ACC112 (cell line): Measurements from ENCODE around the gene NBPF1.
"Not testable (repeated sequence)": the region's sequence is repeated elsewhere in the genome, so short reads cannot be mapped to it uniquely, and the experiment has no call there.

Experiments used
- H2AFZ ChIP-seq: fragments of 200-600 bp; sonication (generic); one replicate; pipeline ENCODE4 v1.6.0; 2017; ENCODE audit warnings: antibody characterized with exemption, low read length; ENCODE audit not compliant: unreplicated experiment
- H3K27ac ChIP-seq: fragments of 200-600 bp; sonication (generic); 2 replicates; pipeline ENCODE4 v1.5.1; 2014; ENCODE audit warnings: low read depth, mild to moderate bottlenecking, antibody characterized with exemption, low read length, moderate library complexity
- H3K27me3 ChIP-seq: fragments of 200-600 bp; sonication (generic); 2 replicates; pipeline ENCODE4 v1.6.1; 2014; ENCODE audit warnings: mild to moderate bottlenecking, antibody characterized with exemption, low read length, moderate library complexity, mixed read lengths; ENCODE audit not compliant: insufficient read depth
- H3K36me3 ChIP-seq: fragments of 200-600 bp; sonication (generic); 2 replicates; pipeline ENCODE4 v1.6.1; 2016; ENCODE audit warnings: mild to moderate bottlenecking, antibody characterized with exemption, low read length, moderate library complexity, mixed read lengths; ENCODE audit not compliant: insufficient read depth
- H3K4me1 ChIP-seq: fragments of 200-600 bp; sonication (generic); one replicate; pipeline ENCODE4 v1.6.1; 2016; ENCODE audit warnings: low read length, mixed read lengths; ENCODE audit not compliant: insufficient read depth, unreplicated experiment, control insufficient read depth
- H3K4me3 ChIP-seq: fragments of 200-600 bp; sonication (generic); 2 replicates; pipeline ENCODE4 v1.5.1; 2014; ENCODE audit warnings: mild to moderate bottlenecking, low read depth, low read length
- H3K79me2 ChIP-seq: fragments of 200-600 bp; sonication (generic); one replicate; pipeline ENCODE4 v1.6.0; 2016; ENCODE audit warnings: low read length; ENCODE audit not compliant: control insufficient read depth, unreplicated experiment, insufficient read depth

NBPF1 gene

GRCh38 chr1:16613185-16614147, at the start of gene NBPF1:
NBPF1 (minus strand) TSS chr1:16613564.
- Histone ChIP-seq H3K4me3 (peak within 1 kb of the TSS; percentile 81), H3K4me1 (peaks cover 14% of the 10 kb centered on the region), H3K27ac (no peak within 1 kb of the TSS), H3K27me3 (no peaks in the 10 kb centered on the region), H3K36me3 (peaks cover 1% of the 10 kb centered on the region; the same call in 1 of the 2 replicates), H2AFZ (peak within 1 kb of the TSS; percentile 96), H3K79me2 (peaks cover 14% of the 10 kb centered on the region)

- not testable (repeated sequence) for H3K27me3 ChIP-seq, H3K79me2 ChIP-seq, H3K4me1 ChIP-seq, H3K27ac ChIP-seq, H2AFZ ChIP-seq, H3K4me3 ChIP-seq, H3K36me3 ChIP-seq
These were observed 44.9 kb upstream of the NBPF1 start for GRCh38 chr1:16658234-16658633.

GRCh38 chr1:16656981-16657683, 43.8 kb upstream of the NBPF1 start:
- H3K4me1 ChIP-seq, H3K36me3 ChIP-seq, H3K27me3 ChIP-seq, H3K27ac ChIP-seq, H3K79me2 ChIP-seq, H3K4me3 ChIP-seq, H2AFZ ChIP-seq: not testable (repeated sequence)

GRCh38 chr1:16656574-16656973, 43.2 kb upstream of the NBPF1 start:
- H3K4me3 ChIP-seq, H3K27ac ChIP-seq: not testable (repeated sequence)

GRCh38 chr1:16651560-16651959, 38.2 kb upstream of the NBPF1 start:
- H2AFZ ChIP-seq, H3K27me3 ChIP-seq, H3K79me2 ChIP-seq, H3K27ac ChIP-seq, H3K4me1 ChIP-seq, H3K4me3 ChIP-seq, H3K36me3 ChIP-seq: not testable (repeated sequence)

More at GRCh38 chr1:16656574-16656973, 43.2 kb upstream of the NBPF1 start:
- H3K36me3 ChIP-seq, H3K79me2 ChIP-seq, H3K27me3 ChIP-seq, H3K4me1 ChIP-seq, H2AFZ ChIP-seq: not testable (repeated sequence)

GRCh38 chr1:16649960-16650359, 36.6 kb upstream of the NBPF1 start:
- not testable (repeated sequence) for H3K4me3 ChIP-seq, H2AFZ ChIP-seq, H3K4me1 ChIP-seq, H3K79me2 ChIP-seq, H3K27me3 ChIP-seq, H3K27ac ChIP-seq, H3K36me3 ChIP-seq

GRCh38 chr1:16649390-16649789, 36.0 kb upstream of the NBPF1 start:
- H3K36me3 ChIP-seq, H3K27ac ChIP-seq, H3K4me3 ChIP-seq, H2AFZ ChIP-seq, H3K4me1 ChIP-seq, H3K79me2 ChIP-seq, H3K27me3 ChIP-seq: not testable (repeated sequence)

GRCh38 chr1:16648756-16649155, 35.4 kb upstream of the NBPF1 start:
- H3K36me3 ChIP-seq, H3K27ac ChIP-seq, H3K27me3 ChIP-seq, H2AFZ ChIP-seq, H3K4me1 ChIP-seq, H3K4me3 ChIP-seq, H3K79me2 ChIP-seq: not testable (repeated sequence)

GRCh38 chr1:16648250-16648649, 34.9 kb upstream of the NBPF1 start:
- peaks cover 11% of the 10 kb centered on the region for H3K79me2 ChIP-seq
- H3K36me3 ChIP-seq, H3K4me3 ChIP-seq, H3K27ac ChIP-seq, H2AFZ ChIP-seq, H3K27me3 ChIP-seq: not testable (repeated sequence)
- H3K4me1 ChIP-seq, result peaks cover 11% of the 10 kb centered on the region

GRCh38 chr1:16647179-16648176, 34.1 kb upstream of the NBPF1 start:
- not testable (repeated sequence) for H3K36me3 ChIP-seq, H3K27me3 ChIP-seq, H3K27ac ChIP-seq, H2AFZ ChIP-seq, H3K4me3 ChIP-seq
- H3K4me1 ChIP-seq, result peaks cover 15% of the 10 kb centered on the region
- peaks cover 17% of the 10 kb centered on the region for H3K79me2 ChIP-seq
